Thyroid gland (tissue), 4 donors: ENCODE results near the gene CAPZB.

Experiments used
- CTCF ChIP-seq, 6 experiments: fragments of 200-600 bp in 3 of 6; fragments of 450-650 bp in 3 of 6; sonication (generic) in 3 of 6; IDR thresholded peaks; one replicate each; pipeline ENCODE4 v1.5.1; 2016 to 2019; ENCODE audit warnings: antibody characterized with exemption in 6 of 6, mild to moderate bottlenecking in 2 of 6, inconsistent platforms in 1 of 6, moderate library complexity in 1 of 6
- POLR2A ChIP-seq, 2 donors: fragments of 450-650 bp; IDR thresholded peaks; one replicate each; pipeline ENCODE4 v1.6.1; 2017; ENCODE audit warnings: antibody characterized with exemption in 2 of 2, mild to moderate bottlenecking in 2 of 2, moderate library complexity in 1 of 2

DNA sequence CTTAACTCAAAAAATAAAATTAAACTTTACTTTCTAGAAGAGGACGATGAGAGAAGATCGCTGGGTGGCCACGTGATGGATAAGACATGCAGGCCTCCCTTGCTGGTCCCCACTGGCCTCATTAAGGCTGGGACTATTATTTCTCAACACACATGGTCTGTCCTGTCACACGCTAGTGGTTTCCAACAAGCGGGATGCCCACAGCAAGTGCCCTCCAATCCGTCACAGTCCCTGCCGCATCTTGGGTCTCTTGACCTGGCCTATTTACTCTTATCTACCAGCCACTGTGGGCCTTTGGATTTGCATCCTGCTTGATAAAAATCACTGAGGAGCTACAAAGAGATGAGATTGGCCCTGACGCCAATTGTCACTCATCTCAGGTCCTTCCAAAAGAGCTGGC is 30.0 kb downstream of the CAPZB start:
- no peak for TF ChIP-seq CTCF (IDR thresholded peaks at IDR 0.05)
- no peak for TF ChIP-seq POLR2A (IDR thresholded peaks at IDR 0.05)
